HFF-Myc (cell line): ENCODE measurements around the gene ANKRD31.
"Not testable (repeated sequence)": the region's sequence is repeated elsewhere in the genome, so short reads cannot be mapped to it uniquely, and the experiment has no call there.

Source experiments
- DNase-seq: peaks from one replicate; pipeline ENCODE4 v3.0.0-alpha.2; 2011; ENCODE audit warnings: low read depth; ENCODE audit errors: extremely low read depth
- H3K4me3 ChIP-seq: replicated peaks from 2 replicates; pipeline ENCODE4 v1.5.1; 2011; ENCODE audit warnings: low read depth, mild to moderate bottlenecking, control low read depth, low read length
- CTCF ChIP-seq: IDR thresholded peaks from 2 replicates; pipeline ENCODE4 v1.5.1; 2012; ENCODE audit warnings: mild to moderate bottlenecking, low read depth, low read length, control low read depth; ENCODE audit errors: missing control alignments

The ANKRD31 gene

GRCh38 chr5:75185763-75186162, 50.9 kb downstream of the ANKRD31 start:
- no peak for DNase-seq
- no peak overlapping the region for H3K4me3 ChIP-seq
- TF ChIP-seq CTCF: no peak

GRCh38 chr5:75176009-75176408, 60.7 kb downstream of the ANKRD31 start:
- H3K4me3 ChIP-seq, DNase-seq: not testable (repeated sequence)

- not testable (repeated sequence) for DNase-seq, H3K4me3 ChIP-seq
Observed at GRCh38 chr5:75174872-75175271, 61.8 kb downstream of the ANKRD31 start.

- no peak for DNase-seq
- H3K4me3 ChIP-seq: no peak overlapping the region
- TF ChIP-seq CTCF: no peak
Observed at GRCh38 chr5:75169516-75169915, 67.2 kb downstream of the ANKRD31 start.

GRCh38 chr5:75168026-75168735, 68.5 kb downstream of the ANKRD31 start:
- no peak overlapping the region for H3K4me3 ChIP-seq
- no peak for TF ChIP-seq CTCF
- no peak for DNase-seq

- no peak overlapping the region for H3K4me3 ChIP-seq
- peak; percentile 32 for TF ChIP-seq CTCF
- no peak for DNase-seq
Observed at GRCh38 chr5:75167345-75167744, 69.3 kb downstream of the ANKRD31 start.

- DNase-seq, H3K4me3 ChIP-seq: not testable (repeated sequence)
Observed at GRCh38 chr5:75161508-75161907, 75.2 kb downstream of the ANKRD31 start.

GRCh38 chr5:75156585-75156984, 80.1 kb downstream of the ANKRD31 start:
- no peak for TF ChIP-seq CTCF
- no peak overlapping the region for H3K4me3 ChIP-seq
- DNase-seq: no peak
